ENCODE results near the gene ACTL8.

DNA sequence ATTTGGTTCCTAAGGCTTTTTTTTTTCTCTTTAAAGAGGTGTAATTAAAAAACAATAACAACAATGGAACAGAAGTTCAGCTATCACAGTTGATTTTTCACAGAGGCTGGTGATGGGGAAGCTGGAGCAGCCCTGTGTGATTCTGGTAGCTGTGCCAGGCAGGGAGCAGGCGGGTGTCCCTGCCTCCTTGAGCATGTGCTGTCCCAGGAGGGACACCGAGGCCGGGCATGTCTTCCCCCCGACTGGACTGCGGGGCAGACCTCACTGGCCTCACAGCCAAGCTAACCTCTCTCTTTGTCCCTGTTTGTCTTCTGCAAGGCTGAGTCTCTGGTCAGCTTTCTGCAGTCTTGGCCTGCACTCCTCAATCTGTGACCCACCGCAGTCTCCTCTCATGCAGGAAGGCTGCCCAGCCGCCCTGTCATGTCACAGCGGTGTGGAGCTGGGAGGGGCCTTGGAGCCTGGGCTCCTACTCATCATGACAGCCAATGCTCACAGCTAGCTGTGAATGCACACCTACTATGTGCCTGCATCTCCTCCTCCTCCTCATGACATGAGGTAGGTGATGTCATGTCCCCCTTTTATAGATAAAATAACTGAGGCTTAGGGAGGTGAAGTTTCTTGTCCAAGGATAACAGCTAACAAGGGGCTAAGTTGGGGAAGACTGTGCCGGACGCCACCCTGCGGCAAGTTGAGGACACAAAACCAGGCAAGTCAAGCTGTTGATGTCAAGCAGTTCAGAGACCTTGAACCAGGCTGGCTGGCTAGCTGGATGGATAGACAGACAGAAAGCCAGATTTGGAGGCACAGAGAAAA lies 10.3 kb upstream of the ACTL8 start:
- TF ChIP-seq POLR2A (IDR thresholded peaks at IDR 0.05; ENCODE audit: low read depth, low read length) (no peak), POLR2AphosphoS5 (IDR thresholded peaks at IDR 0.05; ENCODE audit: low read depth, low read length) (no peak), TAF1 (IDR thresholded peaks at IDR 0.05; ENCODE audit: borderline replicate concordance, low read depth, low read length) (no peak)
